ENCODE measurements around the gene GADD45B.

- no peak for TF ChIP-seq CTCF (IDR thresholded peaks at IDR 0.05; ENCODE audit: low read depth, low read length)
- no peak for TF ChIP-seq POLR2A (IDR thresholded peaks at IDR 0.05; ENCODE audit: extremely low read depth, insufficient read length)
- TF ChIP-seq MAX (IDR thresholded peaks at IDR 0.05; ENCODE audit: low read depth, low read length): no peak
Observed at GRCh38 chr19:2476451-2477140, 669 bp downstream of the GADD45B start.
